PC-3 (cell line): Measurements from ENCODE around the gene DMD. TPM values are rescaled to one million over a fixed set of nuclear protein-coding genes. Genes with fewer than 3 reads are reported as not detected.

Experiments
- ATAC-seq: fragments of 200-7000 bp; cut with Tn5 transposase; 2 replicates; pipeline ENCODE4 v1.9.1; 2020; ENCODE audit warnings: mild to moderate bottlenecking, moderate library complexity
- BruUV-seq: library from RNA; stranded (reverse); fragments of 400-500 nt; replicated peaks from 2 replicates; lab custom pipeline; 2021; lab: Mats Ljungman, UMichigan
- CTCF ChIA-PET: fragments of 300-600 bp; sonication (Branson Sonifier 250); formaldehyde crosslinking; loops from one replicate; lab custom pipeline; 2022; ENCODE audit warnings: antibody characterized with exemption; lab: Charles Lee
- POLR2A ChIA-PET: fragments of 300-600 bp; sonication (Branson Sonifier 250); formaldehyde crosslinking; loops from one replicate; lab custom pipeline; 2022; ENCODE audit warnings: antibody characterized with exemption; ENCODE audit not compliant: unreplicated experiment; lab: Charles Lee
- DNase-seq: peaks from one replicate; pipeline ENCODE4 v3.0.0-alpha.2; 2015
- H2AFZ ChIP-seq: fragments of 300-600 bp; sonication (generic); 2 replicates; pipeline ENCODE4 v1.6.0; 2016; ENCODE audit warnings: antibody characterized with exemption, low read length
- H3F3A ChIP-seq: fragments of 300-600 bp; sonication (generic); one replicate; pipeline ENCODE4 v1.6.0; 2017; ENCODE audit warnings: antibody characterized with exemption, low read length, control low read depth, mild to moderate bottlenecking; ENCODE audit not compliant: unreplicated experiment
- H3K27ac ChIP-seq: fragments of 300-600 bp; sonication (generic); 2 replicates; pipeline ENCODE4 v1.5.1; 2016; ENCODE audit warnings: mild to moderate bottlenecking, low read length
- H3K27me3 ChIP-seq: fragments of 300-600 bp; sonication (generic); 2 replicates; pipeline ENCODE4 v1.6.1; 2016; ENCODE audit warnings: low read length, mixed read lengths
- H3K36me3 ChIP-seq: fragments of 300-600 bp; sonication (generic); 2 replicates; pipeline ENCODE4 v1.6.1; 2016; ENCODE audit warnings: low read depth, mixed run types, low read length, mixed read lengths
- H3K4me1 ChIP-seq: fragments of 300-600 bp; sonication (generic); 2 replicates; pipeline ENCODE4 v1.5.1; 2016; ENCODE audit warnings: low read length; ENCODE audit not compliant: insufficient read depth
- H3K4me2 ChIP-seq: fragments of 300-600 bp; sonication (generic); 2 replicates; pipeline ENCODE4 v1.6.0; 2016; ENCODE audit warnings: low read length
- H3K4me3 ChIP-seq: fragments of 300-600 bp; sonication (generic); 2 replicates; pipeline ENCODE4 v1.5.1; 2016; ENCODE audit warnings: mild to moderate bottlenecking, low read length, mixed read lengths
- H3K79me2 ChIP-seq: fragments of 300-600 bp; sonication (generic); 2 replicates; pipeline ENCODE4 v1.6.1; 2017; ENCODE audit warnings: low read length, mixed read lengths
- H3K9ac ChIP-seq: fragments of 300-600 bp; sonication (generic); 2 replicates; pipeline ENCODE4 v1.6.0; 2016; ENCODE audit warnings: mild to moderate bottlenecking, low read length
- H3K9me2 ChIP-seq: fragments of 300-600 bp; sonication (generic); replicated peaks from 2 replicates; pipeline ENCODE4 v1.6.1; 2016; ENCODE audit warnings: mixed run types, low read length, mixed read lengths
- H3K9me3 ChIP-seq: fragments of 300-600 bp; sonication (generic); 2 replicates; pipeline ENCODE4 v1.6.1; 2016; ENCODE audit warnings: low read length, mixed read lengths
- H4K20me1 ChIP-seq: fragments of 300-600 bp; sonication (generic); 2 replicates; pipeline ENCODE4 v1.6.1; 2016; ENCODE audit warnings: low read length, mixed read lengths
- CTCF ChIP-seq: fragments of 300-600 bp; sonication (generic); conservative IDR thresholded peaks from 2 replicates; pipeline ENCODE4 v1.5.1; 2017; ENCODE audit warnings: antibody characterized with exemption, low read depth, mild to moderate bottlenecking, low read length
- EZH2 ChIP-seq: fragments of 300-600 bp; sonication (generic); IDR thresholded peaks from one replicate; pipeline ENCODE4 v1.6.1; 2017; ENCODE audit warnings: antibody characterized with exemption, mild to moderate bottlenecking, low read length; ENCODE audit not compliant: unreplicated experiment
- EZH2phosphoT487 ChIP-seq: fragments of 300-600 bp; sonication (generic); IDR thresholded peaks from 2 replicates; pipeline ENCODE4 v1.6.1; 2018; ENCODE audit warnings: mild to moderate bottlenecking, antibody characterized with exemption, low read length, borderline replicate concordance
- intact Hi-C: fragments of 100-400 bp; cut with micrococcal nuclease; formaldehyde crosslinking; loops from 2 replicates; pipeline ENCODE4 v1.9.0; 2023
- total RNA-seq: library from RNA; depleted of rRNA; stranded (reverse); fragments of >200 nt; gene quantifications from 2 replicates; pipeline ENCODE4 v1.2.3, GENCODE V29; 2014

DMD gene
- total RNA-seq, 1 experiment from 2014 or later, result not detected

DNA sequence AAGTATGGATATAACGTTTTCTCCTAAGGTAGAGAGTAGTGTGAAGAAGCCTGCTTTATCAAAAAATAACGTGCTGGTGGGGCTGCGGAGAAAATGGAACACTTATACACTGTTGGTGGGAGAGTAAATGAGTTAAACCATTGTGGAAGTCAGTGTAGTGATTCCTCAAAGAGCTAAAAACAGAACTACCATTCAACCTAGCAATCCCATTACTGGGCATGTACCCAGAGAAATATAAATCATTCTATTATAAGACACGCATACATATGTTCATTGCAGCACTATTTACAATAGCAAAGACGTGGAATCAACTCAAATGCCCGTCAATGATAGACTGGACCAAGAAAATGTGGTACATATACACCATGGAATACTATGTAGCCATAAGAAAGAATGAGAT lies 196.4 kb downstream of the DMD start:
- H3F3A ChIP-seq, result no peaks in the 10 kb centered on the region
- H3K27ac ChIP-seq, result no peak overlapping the region
- no peak for TF ChIP-seq EZH2
- TF ChIP-seq EZH2phosphoT487, result no peak
- TF ChIP-seq CTCF, result no peak
- no TSS peak for BruUV-seq
- H3K4me3 ChIP-seq, result no peak overlapping the region
- ChIA-PET POLR2A (no interaction called here), CTCF (no interaction called here)
- no peaks in the 10 kb centered on the region for H3K9me3 ChIP-seq
- DNase-seq, result no peak
- H3K27me3 ChIP-seq, result no peaks in the 10 kb centered on the region
- H3K4me1 ChIP-seq, result no peaks in the 10 kb centered on the region
- ATAC-seq, result no peak
- no peak overlapping the region for H2AFZ ChIP-seq
- H4K20me1 ChIP-seq, result no peaks in the 10 kb centered on the region
- no peaks in the 10 kb centered on the region for H3K9me2 ChIP-seq
- H3K4me2 ChIP-seq, result no peak overlapping the region
- no peak overlapping the region for H3K9ac ChIP-seq
- intact Hi-C loops, result no loop called here
- H3K79me2 ChIP-seq, result no peaks in the 10 kb centered on the region
- H3K36me3 ChIP-seq, result no peaks in the 10 kb centered on the region

DNA sequence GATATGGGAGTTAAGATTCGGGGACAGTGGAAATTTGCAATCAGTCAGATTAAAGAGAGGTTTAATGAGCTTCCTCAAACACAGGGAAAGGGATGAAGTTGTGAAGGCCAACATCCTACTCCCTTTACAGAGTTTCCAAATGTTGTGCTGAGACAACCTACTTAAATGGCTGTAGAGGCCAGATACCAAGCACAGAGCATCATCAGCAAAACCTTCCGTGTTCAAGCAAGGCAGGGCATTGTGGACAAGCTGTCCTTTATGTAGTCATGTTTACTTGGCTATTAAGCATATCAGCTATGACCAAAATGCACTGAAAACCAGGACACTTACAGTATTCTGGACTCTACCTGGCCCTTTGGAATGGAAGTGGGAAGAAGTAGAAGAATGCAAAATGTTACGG lies 197.3 kb downstream of the DMD start:
- CTCF ChIA-PET, result no interaction called here
- no TSS peak for BruUV-seq
- TF ChIP-seq CTCF (no peak), EZH2 (no peak), EZH2phosphoT487 (no peak)

GRCh38 chrX:33001107-33001506 lies 210.2 kb downstream of the DMD start:
- ATAC-seq, result no peak
- Histone ChIP-seq H3K4me2 (no peak overlapping the region), H3K4me3 (no peak overlapping the region), H4K20me1 (no peaks in the 10 kb centered on the region), H3K79me2 (no peaks in the 10 kb centered on the region), H3K9me3 (no peaks in the 10 kb centered on the region), H3K9ac (no peak overlapping the region), H2AFZ (no peak overlapping the region), H3F3A (no peaks in the 10 kb centered on the region), H3K27me3 (no peaks in the 10 kb centered on the region), H3K27ac (no peak overlapping the region), H3K36me3 (no peaks in the 10 kb centered on the region), H3K4me1 (no peaks in the 10 kb centered on the region), H3K9me2 (no peaks in the 10 kb centered on the region)
- ChIA-PET CTCF (no interaction called here), POLR2A (no interaction called here)
- TF ChIP-seq CTCF (no peak), EZH2phosphoT487 (no peak), EZH2 (no peak)
- intact Hi-C loops, result no loop called here
- no peak for DNase-seq
- no TSS peak for BruUV-seq

More for the DNA sequence above, 197.3 kb downstream of the DMD start:
- ATAC-seq (no peak), DNase-seq (no peak)
- Histone ChIP-seq H3K27me3 (no peaks in the 10 kb centered on the region), H3K9me2 (no peaks in the 10 kb centered on the region), H3K4me3 (no peak overlapping the region), H4K20me1 (no peaks in the 10 kb centered on the region), H3K4me1 (no peaks in the 10 kb centered on the region), H3K79me2 (no peaks in the 10 kb centered on the region), H3K27ac (no peak overlapping the region), H3K4me2 (no peak overlapping the region), H3K9ac (no peak overlapping the region), H3K9me3 (no peaks in the 10 kb centered on the region), H3K36me3 (no peaks in the 10 kb centered on the region), H3F3A (no peaks in the 10 kb centered on the region), H2AFZ (no peak overlapping the region)
- intact Hi-C loops, result no loop called here
- POLR2A ChIA-PET, result no interaction called here
